ENCODE data around the gene LRRC8E. TPM values are rescaled to one million over a fixed set of nuclear protein-coding genes. Genes with fewer than 3 reads are reported as not detected.

Gene LRRC8E
- total RNA-seq, 2 donors from 2014 or later: 2.8 to 3.4 TPM

DNA sequence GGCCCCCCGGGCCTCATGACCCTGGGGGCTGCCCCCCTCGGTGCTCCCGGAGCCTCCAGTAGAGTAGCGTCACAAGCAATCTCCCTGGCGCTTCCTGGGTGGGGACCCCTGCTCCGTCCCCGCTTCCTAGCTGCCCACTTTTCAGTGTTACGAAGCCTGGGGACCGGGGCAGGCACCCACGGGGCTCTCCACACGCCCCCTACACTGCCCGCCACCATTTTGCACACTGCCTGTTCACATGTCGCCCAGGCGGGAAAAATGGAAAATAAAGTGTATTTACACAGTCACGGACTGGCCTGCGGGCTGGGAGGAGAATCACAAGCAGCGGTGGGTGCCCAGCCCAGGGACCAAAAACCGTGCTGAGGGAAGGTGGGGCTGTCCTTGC, 23.6 kb upstream of the LRRC8E start:
- Mint-ChIP-seq H3K36me3 (ENCODE audit: low read depth) (no peaks in the 10 kb centered on the region), H3K4me1 (no peaks in the 10 kb centered on the region), H3K27ac (no peak overlapping the region), H3K27me3 (ENCODE audit: insufficient read depth) (peaks cover 87% of the 10 kb centered on the region), H3K4me3 (no peak overlapping the region), H3K9me3 (no peaks in the 10 kb centered on the region)
- H3K9ac ChIP-seq (ENCODE audit: extremely low read depth, low read length, poor library complexity, severe bottlenecking): no peak overlapping the region
- no peaks in the 10 kb centered on the region for H3K9me3 ChIP-seq (ENCODE audit: control insufficient read depth, low read length)
- peaks cover 71% of the 10 kb centered on the region for H3K27me3 ChIP-seq (ENCODE audit: control insufficient read depth, insufficient read depth, low read length, poor library complexity, severe bottlenecking)
- no peak for DNase-seq
- TF ChIP-seq, protein P1, sequence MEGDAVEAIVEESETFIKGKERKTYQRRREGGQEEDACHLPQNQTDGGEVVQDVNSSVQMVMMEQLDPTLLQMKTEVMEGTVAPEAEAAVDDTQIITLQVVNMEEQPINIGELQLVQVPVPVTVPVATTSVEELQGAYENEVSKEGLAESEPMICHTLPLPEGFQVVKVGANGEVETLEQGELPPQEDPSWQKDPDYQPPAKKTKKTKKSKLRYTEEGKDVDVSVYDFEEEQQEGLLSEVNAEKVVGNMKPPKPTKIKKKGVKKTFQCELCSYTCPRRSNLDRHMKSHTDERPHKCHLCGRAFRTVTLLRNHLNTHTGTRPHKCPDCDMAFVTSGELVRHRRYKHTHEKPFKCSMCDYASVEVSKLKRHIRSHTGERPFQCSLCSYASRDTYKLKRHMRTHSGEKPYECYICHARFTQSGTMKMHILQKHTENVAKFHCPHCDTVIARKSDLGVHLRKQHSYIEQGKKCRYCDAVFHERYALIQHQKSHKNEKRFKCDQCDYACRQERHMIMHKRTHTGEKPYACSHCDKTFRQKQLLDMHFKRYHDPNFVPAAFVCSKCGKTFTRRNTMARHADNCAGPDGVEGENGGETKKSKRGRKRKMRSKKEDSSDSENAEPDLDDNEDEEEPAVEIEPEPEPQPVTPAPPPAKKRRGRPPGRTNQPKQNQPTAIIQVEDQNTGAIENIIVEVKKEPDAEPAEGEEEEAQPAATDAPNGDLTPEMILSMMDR (conservative IDR thresholded peaks at IDR 0.05): no peak
- no peaks in the 10 kb centered on the region for H3K36me3 ChIP-seq (ENCODE audit: control insufficient read depth, insufficient read depth, low read length)
- H3K27ac ChIP-seq (ENCODE audit: low read depth, low read length): no peak overlapping the region
- no peak overlapping the region for H3K4me3 ChIP-seq (ENCODE audit: low read length)
- H3K4me1 ChIP-seq (ENCODE audit: control insufficient read depth, insufficient read depth, low read length): no peaks in the 10 kb centered on the region
- WGBS, 2 experiments (ENCODE audit: insufficient coverage in 1 of 2, insufficient read length in 1 of 2): 83 to 87% methylated on average over 9 to 18 of the region's 18 CpGs

DNA sequence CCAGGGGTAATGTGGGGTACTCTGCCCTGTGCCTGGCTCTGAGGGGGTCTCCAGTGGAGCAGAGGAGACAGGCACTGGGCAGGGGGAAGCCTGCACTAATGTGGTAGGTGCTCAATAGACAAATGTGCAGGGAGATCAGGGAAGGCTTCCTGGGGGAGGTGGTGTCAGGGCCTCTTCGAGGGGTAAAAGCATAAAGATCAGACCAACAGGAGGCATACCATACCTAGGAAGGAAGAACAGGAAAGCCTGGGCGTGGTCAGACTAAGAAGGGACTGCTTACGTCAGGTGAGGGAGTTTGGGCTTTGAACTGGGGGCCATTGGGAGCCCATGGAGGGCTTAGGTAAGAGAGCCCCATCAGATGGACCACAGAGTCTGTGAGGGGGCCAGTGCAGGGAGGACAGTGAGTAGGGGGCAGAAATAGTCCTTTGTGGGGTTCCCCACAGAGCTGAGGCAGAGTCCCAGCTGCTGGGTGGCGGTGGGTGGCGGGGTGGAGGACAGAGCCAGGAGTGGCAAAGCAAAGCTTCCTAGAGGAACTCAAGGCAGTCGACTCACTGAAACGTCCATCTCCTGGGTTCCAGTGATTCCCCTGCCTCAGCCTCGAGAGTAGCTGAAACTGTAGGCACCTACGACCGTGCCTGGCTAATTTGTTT, 22.9 kb upstream of the LRRC8E start:
- no peaks in the 10 kb centered on the region for H3K9me3 ChIP-seq (ENCODE audit: control insufficient read depth, low read length)
- H3K36me3 Mint-ChIP-seq (ENCODE audit: low read depth): no peaks in the 10 kb centered on the region
- H3K9ac ChIP-seq (ENCODE audit: extremely low read depth, low read length, poor library complexity, severe bottlenecking): no peak overlapping the region
- H3K9me3 Mint-ChIP-seq: peaks cover 1% of the 10 kb centered on the region
- 81 to 84% methylated on average over 9 to 10 of the region's 10 CpGs for WGBS, 2 experiments (ENCODE audit: insufficient coverage in 1 of 2, insufficient read length in 1 of 2)
- TF ChIP-seq, protein P1 (conservative IDR thresholded peaks at IDR 0.05): no peak
- H3K36me3 ChIP-seq (ENCODE audit: control insufficient read depth, insufficient read depth, low read length): no peaks in the 10 kb centered on the region
- no peak overlapping the region for H3K4me3 ChIP-seq (ENCODE audit: low read length)
- H3K27me3 Mint-ChIP-seq (ENCODE audit: insufficient read depth): peaks cover 83% of the 10 kb centered on the region
- H3K4me1 Mint-ChIP-seq: no peaks in the 10 kb centered on the region
- no peak overlapping the region for H3K4me3 Mint-ChIP-seq
- H3K4me1 ChIP-seq (ENCODE audit: control insufficient read depth, insufficient read depth, low read length): no peaks in the 10 kb centered on the region
- H3K27me3 ChIP-seq (ENCODE audit: control insufficient read depth, insufficient read depth, low read length, poor library complexity, severe bottlenecking): peaks cover 66% of the 10 kb centered on the region
- no peak overlapping the region for H3K27ac ChIP-seq (ENCODE audit: low read depth, low read length)
- DNase-seq: no peak
- H3K27ac Mint-ChIP-seq: no peak overlapping the region

DNA sequence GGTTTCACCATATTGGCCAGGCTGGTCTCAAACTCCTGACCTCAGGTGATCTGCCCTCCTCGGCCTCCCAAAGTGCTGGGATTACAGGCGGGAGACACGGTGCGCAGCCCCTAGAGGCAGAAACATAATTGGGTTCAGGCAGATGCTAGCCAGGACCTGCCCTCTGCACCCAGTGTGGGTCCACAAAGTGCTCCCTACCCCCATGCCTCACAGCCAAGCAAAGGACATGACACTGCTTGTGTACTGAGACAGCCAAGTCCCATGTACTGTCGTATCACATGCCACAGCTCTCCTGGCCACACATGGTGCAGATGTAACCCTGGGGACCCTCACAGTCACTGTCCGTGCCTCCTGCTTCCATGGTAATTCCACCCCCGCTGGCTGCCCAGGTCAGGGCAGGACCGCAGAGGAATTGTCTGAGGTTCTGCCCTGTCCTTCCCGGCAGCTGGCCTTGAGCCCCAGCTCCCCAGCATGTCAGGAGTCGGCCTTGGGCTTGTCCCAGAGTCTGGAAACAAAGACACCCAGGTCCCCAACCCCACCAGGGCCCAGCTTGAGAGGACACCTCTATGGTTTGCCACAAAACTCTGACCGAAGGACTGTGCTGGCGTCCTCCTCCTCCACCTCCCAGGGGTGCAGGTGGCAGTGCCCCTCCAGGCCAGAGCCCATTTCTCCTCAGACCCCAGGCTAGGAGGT, 21.8 kb upstream of the LRRC8E start:
- Mint-ChIP-seq H3K4me1 (no peaks in the 10 kb centered on the region), H3K9me3 (peaks cover 1% of the 10 kb centered on the region), H3K4me3 (no peak overlapping the region), H3K36me3 (ENCODE audit: low read depth) (no peaks in the 10 kb centered on the region), H3K27ac (no peak overlapping the region), H3K27me3 (ENCODE audit: insufficient read depth) (peaks cover 75% of the 10 kb centered on the region)
- no peak overlapping the region for H3K9ac ChIP-seq (ENCODE audit: extremely low read depth, low read length, poor library complexity, severe bottlenecking)
- no peaks in the 10 kb centered on the region for H3K36me3 ChIP-seq (ENCODE audit: control insufficient read depth, insufficient read depth, low read length)
- H3K27me3 ChIP-seq (ENCODE audit: control insufficient read depth, insufficient read depth, low read length, poor library complexity, severe bottlenecking): peaks cover 55% of the 10 kb centered on the region
- H3K9me3 ChIP-seq (ENCODE audit: control insufficient read depth, low read length): no peaks in the 10 kb centered on the region
- no peak for DNase-seq
- H3K4me3 ChIP-seq (ENCODE audit: low read length): no peak overlapping the region
- TF ChIP-seq, protein P1 (conservative IDR thresholded peaks at IDR 0.05): peak; percentile 28
- no peaks in the 10 kb centered on the region for H3K4me1 ChIP-seq (ENCODE audit: control insufficient read depth, insufficient read depth, low read length)
- no peak overlapping the region for H3K27ac ChIP-seq (ENCODE audit: low read depth, low read length)
- 87 to 93% methylated on average over 6 to 12 of the region's 12 CpGs for WGBS, 2 experiments (ENCODE audit: insufficient coverage in 1 of 2, insufficient read length in 1 of 2)

Measured in endodermal cell (in vitro differentiated cells).